Thymus (tissue), 11 donors: Measurements from ENCODE around the gene MEX3C. TPM values are rescaled to one million over a fixed set of nuclear protein-coding genes. Genes with fewer than 3 reads are reported as not detected.

Source experiments
- DNase-seq, 9 donors: peaks; one replicate each; pipeline ENCODE4 v3.0.0-alpha.2; 2013; ENCODE audit warnings: low spot score in 9 of 9, low read depth in 6 of 9, missing footprints in 1 of 9
- H3K27ac ChIP-seq, 2 donors: one replicate each; pipeline ENCODE4 v1.5.1; 2013; ENCODE audit warnings: control low read depth in 1 of 2, low read depth in 1 of 2, low read length in 1 of 2, mild to moderate bottlenecking in 1 of 2, moderate library complexity in 1 of 2
- H3K27me3 ChIP-seq, 2 donors: one replicate each; pipeline ENCODE4 v1.5.1; 2013; ENCODE audit warnings: low read length in 1 of 2; ENCODE audit not compliant: control insufficient read depth in 2 of 2, insufficient read depth in 1 of 2
- H3K36me3 ChIP-seq, 2 donors: one replicate each; pipeline ENCODE4 v1.5.1; 2013; ENCODE audit warnings: low read length in 1 of 2, mild to moderate bottlenecking in 1 of 2, moderate library complexity in 1 of 2; ENCODE audit not compliant: control insufficient read depth in 2 of 2, insufficient read depth in 2 of 2
- H3K4me1 ChIP-seq, 2 donors: one replicate each; pipeline ENCODE4 v1.5.1; 2013; ENCODE audit warnings: low read length in 2 of 2; ENCODE audit not compliant: control insufficient read depth in 2 of 2, insufficient read depth in 2 of 2
- H3K4me3 ChIP-seq, 2 donors: one replicate each; pipeline ENCODE4 v1.5.1; 2013; ENCODE audit warnings: low read length in 2 of 2, control low read depth in 1 of 2, mild to moderate bottlenecking in 1 of 2
- H3K9me3 ChIP-seq, 2 donors: one replicate each; pipeline ENCODE4 v1.5.1; 2013; ENCODE audit warnings: low read length in 1 of 2, mild to moderate bottlenecking in 1 of 2; ENCODE audit not compliant: control insufficient read depth in 2 of 2, insufficient read depth in 1 of 2
- WGBS: extraction: QIAGEN DNeasy Blood & Tissue Kit; methylation state at CpG from one replicate; pipeline ENCODE4 v1.1.7; 2013; 5-methylcytosine and 5-hydroxymethylcytosine counted together
- polyA plus RNA-seq: library from polyadenylated mRNA; stranded (reverse); fragments of 200-250 nt; gene quantifications from one replicate; pipeline ENCODE4 v1.2.3, GENCODE V29; 2013
- total RNA-seq: library from RNA; stranded (reverse); fragments of 120-200 nt; gene quantifications from one replicate; pipeline ENCODE4 v1.2.4, GENCODE V29; 2013
- donor health status: healthy.

MEX3C gene
- total and polyA plus RNA-seq, 2 donors: 31.6 to 45.2 TPM

DNA sequence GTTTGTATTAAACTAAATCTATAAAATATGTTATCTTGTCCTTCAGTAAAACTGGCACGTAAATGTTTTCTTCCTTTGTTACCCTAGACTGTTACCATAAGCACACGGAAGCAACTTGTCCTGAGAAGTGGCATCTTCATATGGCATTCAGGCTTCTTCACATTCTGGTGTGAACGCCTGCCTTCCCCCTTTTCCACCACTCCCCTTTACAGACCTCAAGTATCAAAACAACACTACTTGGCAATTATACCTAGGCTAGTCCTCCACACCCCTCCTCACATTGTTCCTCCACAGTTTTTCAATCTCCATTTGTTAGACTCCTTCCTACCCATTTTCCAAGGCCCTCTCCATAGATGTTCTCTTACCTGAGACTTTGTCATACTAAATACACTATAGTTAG lies 2.9 kb downstream of the MEX3C start:
- Histone ChIP-seq H3K27ac (peak overlapping the region; percentile 46 to 92), H3K4me3 (peak overlapping the region; percentile 86 to 93), H3K4me1 (peaks cover 15 to 20% of the 10 kb centered on the region in 2 donors), H3K9me3 (no peaks in the 10 kb centered on the region), H3K27me3 (no peaks in the 10 kb centered on the region), H3K36me3 (peaks cover 0 to 2% of the 10 kb centered on the region in 2 donors)
- DNase-seq: peak in 1 of 9 donors; percentile 41
- WGBS: 39% methylated on average over 3 of the region's 3 CpGs

DNA sequence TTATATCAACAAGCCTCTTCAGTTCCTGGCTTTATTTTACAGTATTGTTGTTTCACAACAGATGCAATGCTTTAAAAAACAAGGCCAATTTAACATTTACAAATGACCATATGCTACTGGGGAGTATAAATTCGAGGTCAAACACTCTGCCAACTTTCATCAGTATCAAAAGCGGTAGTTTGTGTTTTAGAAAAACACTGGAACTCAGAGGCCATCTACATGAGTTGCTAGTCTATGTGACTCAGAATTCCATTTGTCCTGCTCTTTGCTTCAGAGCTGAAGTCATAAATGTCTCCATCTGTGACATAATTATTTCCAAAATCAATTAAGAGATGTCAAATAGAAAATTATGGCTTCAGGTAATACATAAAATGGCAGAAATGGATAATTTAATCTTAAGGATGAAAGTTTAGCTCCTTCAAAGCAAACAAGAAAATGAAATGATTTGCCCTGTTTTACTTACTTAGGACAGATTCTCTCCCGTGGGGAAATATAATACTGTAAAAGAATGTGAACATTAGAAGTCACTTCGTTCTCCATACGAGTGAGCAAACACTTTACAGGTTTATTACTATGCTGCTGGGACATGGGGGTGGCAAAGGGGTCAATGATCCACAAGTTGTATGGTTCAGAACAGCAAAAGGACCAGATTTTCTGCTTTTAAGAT lies 3.7 kb downstream of the MEX3C start:
- Histone ChIP-seq H3K27ac (no peak overlapping the region), H3K4me1 (peaks cover 15 to 20% of the 10 kb centered on the region in 2 donors), H3K36me3 (peaks cover 0 to 2% of the 10 kb centered on the region in 2 donors), H3K27me3 (no peaks in the 10 kb centered on the region), H3K9me3 (no peaks in the 10 kb centered on the region), H3K4me3 (no peak overlapping the region)
- WGBS: 71% methylated on average over 5 of the region's 5 CpGs
- no peak for DNase-seq

DNA sequence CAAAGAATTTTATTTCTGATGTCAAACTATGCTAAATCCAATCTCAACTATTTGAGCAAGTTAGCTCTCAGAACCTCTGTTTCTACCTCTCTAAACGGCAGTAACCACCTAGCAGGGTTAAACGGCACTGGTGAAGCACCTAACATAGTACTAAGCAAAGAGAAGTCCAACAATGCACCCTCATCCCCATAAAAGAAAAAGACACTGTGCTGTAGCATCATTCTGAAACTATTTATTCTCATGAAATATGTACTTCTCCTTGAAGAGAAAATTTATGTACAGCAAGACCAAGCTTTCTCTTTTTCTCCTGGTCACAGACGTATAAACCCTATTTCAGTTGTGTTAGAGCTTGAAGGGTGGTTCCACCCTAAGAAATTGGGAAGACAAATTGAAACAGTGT lies 4.8 kb downstream of the MEX3C start:
- H3K27ac ChIP-seq: no peak overlapping the region
- no peaks in the 10 kb centered on the region for H3K9me3 ChIP-seq
- no peaks in the 10 kb centered on the region for H3K27me3 ChIP-seq
- WGBS: 79% methylated on average over 3 of the region's 3 CpGs
- H3K4me3 ChIP-seq: no peak overlapping the region
- H3K4me1 ChIP-seq: peaks cover 12 to 20% of the 10 kb centered on the region in 2 donors
- DNase-seq: no peak
- H3K36me3 ChIP-seq: peaks cover 2 to 3% of the 10 kb centered on the region in 2 donors

DNA sequence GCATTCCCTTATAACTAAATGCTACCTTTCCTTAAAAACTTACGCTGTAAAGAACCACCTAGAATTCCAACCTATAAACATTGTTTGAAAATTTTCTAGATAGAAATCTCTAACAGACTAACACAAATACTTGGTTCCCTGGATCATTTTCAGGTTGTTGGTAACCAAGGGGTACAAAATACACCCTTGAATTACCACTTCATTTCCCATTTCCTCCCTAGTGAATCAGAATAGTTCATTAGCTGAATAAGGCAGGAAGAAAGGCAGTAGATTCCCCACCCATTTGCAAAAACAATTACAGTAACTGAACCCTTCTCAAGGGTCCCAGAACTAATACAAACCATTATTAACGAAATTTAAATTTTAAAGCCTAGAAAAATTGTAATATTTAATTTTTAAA lies 5.5 kb downstream of the MEX3C start:
- Histone ChIP-seq H3K4me3 (no peak overlapping the region), H3K27ac (no peak overlapping the region), H3K9me3 (no peaks in the 10 kb centered on the region), H3K4me1 (peaks cover 15 to 20% of the 10 kb centered on the region in 2 donors), H3K36me3 (peaks cover 2 to 3% of the 10 kb centered on the region in 2 donors), H3K27me3 (no peaks in the 10 kb centered on the region)
- no peak for DNase-seq
- WGBS: 97% methylated on average over 2 of the region's 2 CpGs

DNA sequence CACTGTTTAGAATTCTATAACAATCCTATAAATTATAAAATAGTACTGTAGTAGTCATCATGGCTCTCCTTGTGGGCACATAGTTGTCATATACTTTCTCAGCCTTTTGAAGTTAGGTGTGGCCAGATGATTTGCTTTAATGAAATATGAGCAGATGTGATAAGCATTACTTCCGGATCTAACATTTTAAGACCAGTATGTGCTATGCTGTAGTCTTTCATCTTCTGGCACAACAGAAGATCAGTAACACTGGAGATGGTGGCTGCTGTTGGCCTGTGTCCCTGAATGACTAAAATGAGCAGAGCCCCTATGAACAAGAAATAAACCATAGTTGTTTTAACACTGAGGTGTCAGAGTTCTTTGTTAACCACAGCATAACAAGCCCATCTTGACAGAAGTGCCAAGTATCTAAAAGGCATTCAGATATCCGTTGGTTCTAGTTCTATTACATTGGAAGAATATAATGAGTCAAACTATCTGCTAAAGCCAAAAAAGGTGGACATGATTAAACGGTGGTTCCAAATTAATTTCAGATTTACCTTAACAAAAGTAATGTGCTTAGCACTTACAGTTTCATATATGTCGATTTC lies 6.3 kb downstream of the MEX3C start:
- Histone ChIP-seq H3K4me1 (peaks cover 15 to 21% of the 10 kb centered on the region in 2 donors), H3K9me3 (no peaks in the 10 kb centered on the region), H3K4me3 (no peak overlapping the region), H3K36me3 (peaks cover 3 to 6% of the 10 kb centered on the region in 2 donors), H3K27ac (peak overlapping the region in 1 of 2 donors; percentile 44), H3K27me3 (no peaks in the 10 kb centered on the region)
- peak in 1 of 9 donors; percentile 39 for DNase-seq
- WGBS: 58% methylated on average over 4 of the region's 4 CpGs

DNA sequence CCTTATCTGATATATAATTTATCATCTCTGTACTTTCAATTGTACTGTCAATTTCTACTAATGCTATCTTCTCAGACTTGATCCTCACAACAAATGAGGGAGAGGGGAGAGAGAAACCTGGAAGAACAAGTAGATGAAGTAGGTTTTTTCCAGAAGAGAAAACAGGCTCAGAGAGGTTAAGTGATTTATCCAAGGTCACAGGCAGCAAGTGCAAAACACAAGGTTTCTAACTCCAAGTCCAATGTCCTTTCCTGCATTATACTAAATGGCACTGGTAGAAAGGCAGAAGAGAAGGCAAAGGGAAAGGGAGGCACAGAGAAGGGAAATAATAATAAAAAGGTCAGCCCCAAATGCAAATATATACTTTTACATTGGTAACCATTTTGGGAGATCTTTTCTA lies 7.5 kb downstream of the MEX3C start:
- no peak for DNase-seq
- H3K9me3 ChIP-seq: no peaks in the 10 kb centered on the region
- H3K4me3 ChIP-seq: no peak overlapping the region
- H3K27ac ChIP-seq: no peak overlapping the region
- peaks cover 10 to 17% of the 10 kb centered on the region in 2 donors for H3K36me3 ChIP-seq
- H3K4me1 ChIP-seq: peaks cover 15 to 23% of the 10 kb centered on the region in 2 donors
- H3K27me3 ChIP-seq: no peaks in the 10 kb centered on the region

DNA sequence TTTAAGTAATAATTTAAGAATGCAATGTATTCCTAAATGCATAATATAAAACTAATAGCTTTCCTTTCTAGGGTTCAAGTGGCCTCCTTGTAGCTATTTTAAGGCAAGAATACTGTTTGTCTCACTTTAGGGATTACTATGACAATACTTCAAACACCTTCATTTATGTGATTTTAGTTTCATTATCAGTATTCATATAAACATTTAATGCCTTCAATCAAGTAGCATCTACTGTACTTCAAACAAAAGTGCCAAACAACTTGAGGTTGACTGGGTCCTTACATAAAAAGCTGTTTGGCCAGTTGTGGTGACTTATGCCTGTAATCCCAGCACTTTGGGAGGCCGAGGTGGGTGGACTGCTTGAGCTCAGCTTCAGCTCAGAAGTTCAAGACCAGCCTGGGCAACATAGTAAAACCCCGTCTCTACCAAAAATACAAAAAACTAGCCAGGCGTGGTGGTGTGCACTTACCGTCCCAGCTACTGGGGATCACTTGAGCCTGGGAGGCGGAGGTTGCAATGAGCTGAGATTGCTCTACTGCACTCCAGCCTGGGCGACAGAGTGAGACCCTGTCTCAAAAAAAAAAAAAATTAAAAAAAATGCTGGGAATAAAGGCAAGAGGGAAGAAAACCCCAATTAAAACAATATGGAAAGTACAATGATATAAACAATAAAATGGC lies 9.3 kb downstream of the MEX3C start:
- no peaks in the 10 kb centered on the region for H3K9me3 ChIP-seq
- no peak overlapping the region for H3K4me3 ChIP-seq
- H3K36me3 ChIP-seq: peaks cover 16 to 30% of the 10 kb centered on the region in 2 donors
- no peak overlapping the region for H3K27ac ChIP-seq
- H3K4me1 ChIP-seq: peaks cover 9 to 13% of the 10 kb centered on the region in 2 donors
- WGBS: 93% methylated on average over 6 of the region's 6 CpGs
- H3K27me3 ChIP-seq: no peaks in the 10 kb centered on the region
- no peak for DNase-seq

DNA sequence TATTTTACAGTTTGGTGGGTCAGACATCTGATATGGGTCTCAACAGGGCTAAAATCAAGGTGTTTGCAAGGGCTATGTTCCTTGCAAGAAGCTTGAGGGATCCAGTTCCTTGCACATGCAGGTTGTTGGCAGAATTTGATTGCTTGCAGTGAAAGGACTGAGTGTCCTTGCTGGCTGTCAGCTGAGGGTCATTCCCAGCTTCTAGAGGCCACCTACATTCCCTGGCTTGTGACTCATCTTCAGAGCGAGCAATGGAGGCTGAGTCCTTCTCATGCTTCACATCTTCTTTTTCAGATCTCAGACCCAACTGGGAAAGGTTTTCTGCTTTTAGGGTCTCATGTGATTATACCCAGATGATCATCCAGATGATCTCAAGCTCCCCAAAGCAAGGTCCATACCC lies 12.4 kb downstream of the MEX3C start:
- 96% methylated on average over 1 of the region's 1 CpG for WGBS
- H3K4me1 ChIP-seq: peaks cover 3% of the 10 kb centered on the region in 2 donors

DNA sequence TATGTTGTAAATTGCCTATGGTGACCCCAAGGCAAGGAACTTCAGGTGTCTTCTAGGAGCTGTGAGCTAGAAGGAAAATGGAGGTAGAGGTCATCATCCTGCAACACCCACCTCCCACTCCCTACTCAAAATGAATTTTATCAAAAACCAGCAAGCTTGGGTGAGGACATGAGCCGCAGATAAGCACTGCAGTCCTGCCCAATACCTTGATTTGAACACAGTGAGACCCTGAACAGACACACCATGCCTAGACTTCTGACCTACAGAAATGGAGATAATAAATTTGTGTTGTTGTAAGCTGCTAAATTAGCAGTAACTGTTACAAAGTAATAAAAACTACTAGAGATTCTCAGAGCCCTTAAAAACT lies 13.4 kb downstream of the MEX3C start:
- Histone ChIP-seq H3K4me3 (no peak overlapping the region), H3K36me3 (peaks cover 16 to 32% of the 10 kb centered on the region in 2 donors), H3K27ac (no peak overlapping the region), H3K27me3 (no peaks in the 10 kb centered on the region), H3K4me1 (peaks cover 2 to 3% of the 10 kb centered on the region in 2 donors), H3K9me3 (no peaks in the 10 kb centered on the region)
- WGBS: 96% methylated on average over 1 of the region's 1 CpG
- DNase-seq: no peak

More for the DNA sequence above, 12.4 kb downstream of the MEX3C start:
- peaks cover 16 to 33% of the 10 kb centered on the region in 2 donors for H3K36me3 ChIP-seq
- DNase-seq: no peak
- H3K9me3 ChIP-seq: no peaks in the 10 kb centered on the region
- H3K4me3 ChIP-seq: no peak overlapping the region
- no peak overlapping the region for H3K27ac ChIP-seq
- H3K27me3 ChIP-seq: no peaks in the 10 kb centered on the region
